ENCODE data around the gene LRRC14B.

DNA sequence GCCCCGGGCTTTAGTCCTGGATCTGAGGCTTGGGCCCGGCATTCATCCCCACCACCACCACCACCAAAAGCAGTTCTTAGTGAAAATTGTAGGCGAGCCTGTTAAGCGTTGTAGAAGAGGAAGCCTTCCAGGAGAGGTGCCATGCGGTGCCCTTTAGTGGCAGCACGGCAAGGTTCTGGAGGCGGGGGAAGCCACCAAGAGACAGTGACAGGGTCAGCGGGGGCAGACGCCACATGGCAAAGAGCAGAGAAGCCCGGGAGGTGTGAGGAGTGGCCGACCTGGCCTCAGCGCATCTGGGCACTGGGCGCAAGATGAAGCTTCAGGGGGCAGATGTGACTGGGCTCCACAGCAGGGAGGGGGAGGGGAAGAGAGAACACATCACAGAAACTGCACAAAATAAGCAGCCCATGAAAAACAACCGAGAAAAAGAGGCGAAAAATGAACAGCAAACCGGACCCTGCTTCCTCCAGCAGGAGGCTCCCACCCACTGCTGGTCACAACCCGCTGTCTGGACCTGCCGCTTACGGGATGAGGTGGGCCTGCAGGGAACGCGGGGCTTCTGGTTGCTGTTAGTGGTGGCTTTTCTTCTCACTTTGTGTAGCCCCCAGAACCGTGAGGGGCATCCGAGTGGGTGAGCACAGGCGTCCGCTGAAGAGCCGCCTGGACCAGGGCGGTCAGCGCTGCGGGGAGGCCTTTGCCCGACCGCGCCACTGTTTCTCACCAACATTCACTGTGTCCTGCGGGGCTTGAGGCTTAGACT lies 4.3 kb downstream of the LRRC14B start:
- TF ChIP-seq, protein P1, sequence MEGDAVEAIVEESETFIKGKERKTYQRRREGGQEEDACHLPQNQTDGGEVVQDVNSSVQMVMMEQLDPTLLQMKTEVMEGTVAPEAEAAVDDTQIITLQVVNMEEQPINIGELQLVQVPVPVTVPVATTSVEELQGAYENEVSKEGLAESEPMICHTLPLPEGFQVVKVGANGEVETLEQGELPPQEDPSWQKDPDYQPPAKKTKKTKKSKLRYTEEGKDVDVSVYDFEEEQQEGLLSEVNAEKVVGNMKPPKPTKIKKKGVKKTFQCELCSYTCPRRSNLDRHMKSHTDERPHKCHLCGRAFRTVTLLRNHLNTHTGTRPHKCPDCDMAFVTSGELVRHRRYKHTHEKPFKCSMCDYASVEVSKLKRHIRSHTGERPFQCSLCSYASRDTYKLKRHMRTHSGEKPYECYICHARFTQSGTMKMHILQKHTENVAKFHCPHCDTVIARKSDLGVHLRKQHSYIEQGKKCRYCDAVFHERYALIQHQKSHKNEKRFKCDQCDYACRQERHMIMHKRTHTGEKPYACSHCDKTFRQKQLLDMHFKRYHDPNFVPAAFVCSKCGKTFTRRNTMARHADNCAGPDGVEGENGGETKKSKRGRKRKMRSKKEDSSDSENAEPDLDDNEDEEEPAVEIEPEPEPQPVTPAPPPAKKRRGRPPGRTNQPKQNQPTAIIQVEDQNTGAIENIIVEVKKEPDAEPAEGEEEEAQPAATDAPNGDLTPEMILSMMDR (IDR thresholded peaks at IDR 0.05 in 4 of 5, conservative IDR thresholded peaks at IDR 0.05 in 1 of 5) = peak in 3 of 5 experiments; percentile 10 to 23 (median 11)
- no peak for TF ChIP-seq POLR2A (IDR thresholded peaks at IDR 0.05)
